Panc1 (cell line): Measurements from ENCODE around the gene MACROD2. TPM values are rescaled to one million over a fixed set of nuclear protein-coding genes. Genes with fewer than 3 reads are reported as not detected.

Source experiments
- ATAC-seq: fragments of 200-7000 bp; cut with Tn5 transposase; 2 replicates; pipeline ENCODE4 v1.9.1; 2020; ENCODE audit warnings: mild to moderate bottlenecking, moderate library complexity
- BruUV-seq: library from RNA; stranded (reverse); fragments of 400-500 nt; replicated peaks from 2 replicates; lab custom pipeline; 2021; lab: Mats Ljungman, UMichigan
- CTCF ChIA-PET: fragments of 300-600 bp; sonication (Branson Sonifier 250); formaldehyde crosslinking; loops from one replicate; lab custom pipeline; 2022; ENCODE audit warnings: antibody characterized with exemption; lab: Charles Lee
- POLR2A ChIA-PET: fragments of 300-600 bp; sonication (Branson Sonifier 250); formaldehyde crosslinking; loops from one replicate; lab custom pipeline; 2022; ENCODE audit warnings: antibody characterized with exemption; lab: Charles Lee
- DNase-seq: peaks from one replicate; pipeline ENCODE4 v3.0.0-alpha.2; 2010; ENCODE audit warnings: low read depth, low spot score
- H3K27ac ChIP-seq: 2 replicates; pipeline ENCODE4 v1.5.1; 2011; ENCODE audit warnings: mild to moderate bottlenecking, low read length, inconsistent platforms
- H3K27me3 ChIP-seq: fragments of 200-500 bp; sonication (Bioruptor generic); 2 replicates; pipeline ENCODE4 v1.6.0; 2014; ENCODE audit warnings: low read length, inconsistent platforms; ENCODE audit not compliant: control insufficient read depth, insufficient read depth
- H3K36me3 ChIP-seq: fragments of 200-500 bp; sonication (Bioruptor generic); 2 replicates; pipeline ENCODE4 v1.5.1; 2014; ENCODE audit warnings: inconsistent platforms, mild to moderate bottlenecking, low read length, moderate library complexity; ENCODE audit not compliant: control insufficient read depth, insufficient read depth
- H3K4me1 ChIP-seq: 2 replicates; pipeline ENCODE4 v1.5.1; 2011; ENCODE audit warnings: inconsistent platforms, mild to moderate bottlenecking, low read length, moderate library complexity; ENCODE audit not compliant: control insufficient read depth, insufficient read depth
- H3K4me3 ChIP-seq, 2 experiments: 2 replicates each; pipeline ENCODE4 v1.5.1; 2011 to 2012; ENCODE audit warnings: low read depth in 2 of 2, low read length in 2 of 2, mild to moderate bottlenecking in 2 of 2, inconsistent platforms in 1 of 2, moderate library complexity in 1 of 2
- H3K9me3 ChIP-seq: fragments of 200-500 bp; sonication (Bioruptor generic); 2 replicates; pipeline ENCODE4 v1.5.1; 2014; ENCODE audit warnings: low read depth, mild to moderate bottlenecking, inconsistent platforms, low read length, moderate library complexity; ENCODE audit not compliant: control insufficient read depth, insufficient read depth
- POLR2AphosphoS5 ChIP-seq: IDR thresholded peaks from 2 replicates; pipeline ENCODE4 v1.6.1; 2012; ENCODE audit warnings: mild to moderate bottlenecking, low read depth, low read length, moderate library complexity
- SIN3A ChIP-seq: IDR thresholded peaks from 2 replicates; pipeline ENCODE4 v1.6.1; 2012; ENCODE audit warnings: low read depth, mild to moderate bottlenecking, low read length, moderate library complexity, borderline replicate concordance; ENCODE audit not compliant: insufficient read depth
- TCF7L2 ChIP-seq: IDR thresholded peaks from 2 replicates; pipeline ENCODE4 v1.6.1; 2011; ENCODE audit warnings: mild to moderate bottlenecking, low read depth, low read length, inconsistent platforms
- in situ Hi-C: cut with HindIII; loops from 2 replicates; pipeline ENCODE4 v1.10.0; 2016; ENCODE audit warnings: low sequenced_read_pairs, low pct_unique_long_range_greater_than_20kb
- intact Hi-C: fragments of 100-400 bp; cut with micrococcal nuclease; formaldehyde crosslinking; loops from one replicate; pipeline ENCODE4 v1.10.0; 2022; ENCODE audit not compliant: unreplicated experiment
- total RNA-seq: library from RNA; stranded (reverse); gene quantifications from one replicate; pipeline ENCODE4 v1.2.1, GENCODE V29; 2021; ENCODE audit not compliant: unreplicated experiment
- TF ChIP-seq, protein P1 (sequence below): fragments of 450-650 bp; IDR thresholded peaks from 2 replicates; pipeline ENCODE4 v1.5.1; 2017; ENCODE audit warnings: mild to moderate bottlenecking
- TF ChIP-seq, protein P2 (sequence below), 2 experiments: IDR thresholded peaks; 2 replicates each; pipeline ENCODE4 v1.6.1; 2011 to 2012; ENCODE audit warnings: low read depth in 2 of 2, control low read depth in 1 of 2, low read length in 1 of 2, mild to moderate bottlenecking in 1 of 2, moderate library complexity in 1 of 2; ENCODE audit not compliant: insufficient read depth in 1 of 2

MACROD2 gene
- total RNA-seq, 1 experiment from 2014 or later: 1.2 TPM

- Histone ChIP-seq H3K4me1 (no peaks in the 10 kb centered on the region), H3K27ac (no peak overlapping the region), H3K4me3 (no peak overlapping the region), H3K36me3 (no peaks in the 10 kb centered on the region), H3K9me3 (no peaks in the 10 kb centered on the region), H3K27me3 (no peaks in the 10 kb centered on the region)
- ATAC-seq (no peak), DNase-seq (no peak)
- CTCF ChIA-PET: no interaction called here
- POLR2A ChIA-PET: no interaction called here
- BruUV-seq: no TSS peak
- TF ChIP-seq SIN3A: no peak
- TF ChIP-seq, protein P1, sequence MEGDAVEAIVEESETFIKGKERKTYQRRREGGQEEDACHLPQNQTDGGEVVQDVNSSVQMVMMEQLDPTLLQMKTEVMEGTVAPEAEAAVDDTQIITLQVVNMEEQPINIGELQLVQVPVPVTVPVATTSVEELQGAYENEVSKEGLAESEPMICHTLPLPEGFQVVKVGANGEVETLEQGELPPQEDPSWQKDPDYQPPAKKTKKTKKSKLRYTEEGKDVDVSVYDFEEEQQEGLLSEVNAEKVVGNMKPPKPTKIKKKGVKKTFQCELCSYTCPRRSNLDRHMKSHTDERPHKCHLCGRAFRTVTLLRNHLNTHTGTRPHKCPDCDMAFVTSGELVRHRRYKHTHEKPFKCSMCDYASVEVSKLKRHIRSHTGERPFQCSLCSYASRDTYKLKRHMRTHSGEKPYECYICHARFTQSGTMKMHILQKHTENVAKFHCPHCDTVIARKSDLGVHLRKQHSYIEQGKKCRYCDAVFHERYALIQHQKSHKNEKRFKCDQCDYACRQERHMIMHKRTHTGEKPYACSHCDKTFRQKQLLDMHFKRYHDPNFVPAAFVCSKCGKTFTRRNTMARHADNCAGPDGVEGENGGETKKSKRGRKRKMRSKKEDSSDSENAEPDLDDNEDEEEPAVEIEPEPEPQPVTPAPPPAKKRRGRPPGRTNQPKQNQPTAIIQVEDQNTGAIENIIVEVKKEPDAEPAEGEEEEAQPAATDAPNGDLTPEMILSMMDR: no peak
- TF ChIP-seq TCF7L2: no peak
- TF ChIP-seq, protein P2, sequence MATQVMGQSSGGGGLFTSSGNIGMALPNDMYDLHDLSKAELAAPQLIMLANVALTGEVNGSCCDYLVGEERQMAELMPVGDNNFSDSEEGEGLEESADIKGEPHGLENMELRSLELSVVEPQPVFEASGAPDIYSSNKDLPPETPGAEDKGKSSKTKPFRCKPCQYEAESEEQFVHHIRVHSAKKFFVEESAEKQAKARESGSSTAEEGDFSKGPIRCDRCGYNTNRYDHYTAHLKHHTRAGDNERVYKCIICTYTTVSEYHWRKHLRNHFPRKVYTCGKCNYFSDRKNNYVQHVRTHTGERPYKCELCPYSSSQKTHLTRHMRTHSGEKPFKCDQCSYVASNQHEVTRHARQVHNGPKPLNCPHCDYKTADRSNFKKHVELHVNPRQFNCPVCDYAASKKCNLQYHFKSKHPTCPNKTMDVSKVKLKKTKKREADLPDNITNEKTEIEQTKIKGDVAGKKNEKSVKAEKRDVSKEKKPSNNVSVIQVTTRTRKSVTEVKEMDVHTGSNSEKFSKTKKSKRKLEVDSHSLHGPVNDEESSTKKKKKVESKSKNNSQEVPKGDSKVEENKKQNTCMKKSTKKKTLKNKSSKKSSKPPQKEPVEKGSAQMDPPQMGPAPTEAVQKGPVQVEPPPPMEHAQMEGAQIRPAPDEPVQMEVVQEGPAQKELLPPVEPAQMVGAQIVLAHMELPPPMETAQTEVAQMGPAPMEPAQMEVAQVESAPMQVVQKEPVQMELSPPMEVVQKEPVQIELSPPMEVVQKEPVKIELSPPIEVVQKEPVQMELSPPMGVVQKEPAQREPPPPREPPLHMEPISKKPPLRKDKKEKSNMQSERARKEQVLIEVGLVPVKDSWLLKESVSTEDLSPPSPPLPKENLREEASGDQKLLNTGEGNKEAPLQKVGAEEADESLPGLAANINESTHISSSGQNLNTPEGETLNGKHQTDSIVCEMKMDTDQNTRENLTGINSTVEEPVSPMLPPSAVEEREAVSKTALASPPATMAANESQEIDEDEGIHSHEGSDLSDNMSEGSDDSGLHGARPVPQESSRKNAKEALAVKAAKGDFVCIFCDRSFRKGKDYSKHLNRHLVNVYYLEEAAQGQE (IDR thresholded peaks at IDR 0.05; ENCODE audit: insufficient read depth in 1 of 2, low read depth in 2 of 2, low read length in 1 of 2): no peak
- no peak for TF ChIP-seq POLR2AphosphoS5
- in situ Hi-C loops (no loop called here), intact Hi-C loops (no loop called here)
Observed at GRCh38 chr20:15613530-15613929, 1618.2 kb downstream of the MACROD2 start.

- intact Hi-C loops (no loop called here), in situ Hi-C loops (no loop called here)
- no peak for ATAC-seq
- Histone ChIP-seq H3K27ac (no peak overlapping the region), H3K9me3 (no peaks in the 10 kb centered on the region), H3K27me3 (no peaks in the 10 kb centered on the region), H3K4me3 (no peak overlapping the region), H3K4me1 (no peaks in the 10 kb centered on the region), H3K36me3 (no peaks in the 10 kb centered on the region)
- TF ChIP-seq, protein P2 (IDR thresholded peaks at IDR 0.05; ENCODE audit: insufficient read depth in 1 of 2, low read depth in 2 of 2, low read length in 1 of 2): no peak
- TF ChIP-seq TCF7L2: no peak
- no peak for TF ChIP-seq SIN3A
- BruUV-seq: no TSS peak
- ChIA-PET CTCF (no interaction called here), POLR2A (no interaction called here)
- DNase-seq: no peak
Observed at GRCh38 chr20:15616626-15617025, 1621.3 kb downstream of the MACROD2 start.
